Left ventricle myocardium inferior (tissue), 1 donor: ENCODE measurements around the gene PSMG4. TPM values are rescaled to one million over a fixed set of nuclear protein-coding genes. Genes with fewer than 3 reads are reported as not detected.

Experiments used
- DNase-seq: peaks from one replicate; pipeline ENCODE4 v3.0.0-alpha.2; 2020
- H3K27ac ChIP-seq: fragments of 200-600 bp; replicated peaks from 2 replicates; pipeline ENCODE4 v1.8.0; 2021
- H3K27me3 ChIP-seq: fragments of 200-600 bp; 2 replicates; pipeline ENCODE4 v1.8.0; 2021; ENCODE audit warnings: low read depth
- H3K36me3 ChIP-seq: fragments of 200-600 bp; 2 replicates; pipeline ENCODE4 v1.8.0; 2021
- H3K4me1 ChIP-seq: fragments of 200-600 bp; 2 replicates; pipeline ENCODE4 v1.8.0; 2021
- H3K4me3 ChIP-seq: fragments of 200-600 bp; 2 replicates; pipeline ENCODE4 v1.8.0; 2021; ENCODE audit warnings: mild to moderate bottlenecking, moderate library complexity
- H3K9me3 ChIP-seq: fragments of 200-600 bp; replicated peaks from 2 replicates; pipeline ENCODE4 v1.8.0; 2021
- CTCF ChIP-seq: fragments of 200-600 bp; IDR thresholded peaks from 2 replicates; pipeline ENCODE4 v1.8.0; 2021; ENCODE audit warnings: antibody characterized with exemption, mild to moderate bottlenecking, borderline replicate concordance
- intact Hi-C: fragments of 100-400 bp; cut with micrococcal nuclease; formaldehyde crosslinking; loops from one replicate; pipeline ENCODE4 v1.11.0; 2022
- total RNA-seq: library from RNA; stranded (reverse); fragmentation: NEBNext Ultra II Directional; extraction: Animal tissue kit (Norgen Biotek cat#: 25700); gene quantifications from one replicate; pipeline ENCODE4 v1.2.1, GENCODE V29; 2021
- donor health status: DM: no; HTN: yes; CAD: no; lungs with severe emphysema.

Gene PSMG4
- total RNA-seq, 1 donor from 2014 or later: 11.2 TPM

GRCh38 chr6:3280091-3280490 is 21.3 kb downstream of the PSMG4 start:
- DNase-seq: no peak
- TF ChIP-seq CTCF: no peak
- intact Hi-C loops: no loop called here
- Histone ChIP-seq H3K36me3 (peaks cover 5% of the 10 kb centered on the region), H3K27ac (no peak overlapping the region), H3K27me3 (no peaks in the 10 kb centered on the region), H3K4me1 (peaks cover 25% of the 10 kb centered on the region), H3K4me3 (no peak overlapping the region), H3K9me3 (no peaks in the 10 kb centered on the region)

DNA sequence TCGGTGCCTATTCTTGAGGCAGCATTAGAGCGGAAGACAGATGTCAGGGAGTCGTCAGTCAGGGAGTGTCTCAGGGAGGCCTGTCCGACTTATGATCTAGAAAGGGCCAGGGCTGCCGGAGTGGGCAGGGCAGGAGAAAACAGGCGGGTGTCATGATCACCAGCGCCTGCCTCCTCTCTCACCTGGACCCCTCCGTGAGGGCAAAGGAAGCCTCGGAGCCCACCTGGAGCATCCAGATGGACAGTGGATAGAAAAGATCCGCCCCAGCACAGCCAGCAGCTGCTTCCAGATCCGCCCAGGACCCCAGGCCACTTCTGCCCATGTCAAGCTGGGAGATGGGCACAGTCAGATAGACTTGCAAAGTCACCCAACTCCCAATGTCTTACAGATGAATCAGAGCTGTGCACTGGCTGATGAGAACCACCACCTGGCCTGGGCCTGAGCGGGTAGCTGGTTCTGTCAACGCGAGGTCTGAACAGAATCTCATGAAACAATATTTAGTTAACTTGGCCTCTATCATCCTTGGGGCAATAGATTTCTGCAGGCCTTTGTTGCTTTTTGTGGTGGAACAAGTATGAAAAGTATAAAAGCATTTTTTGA is 22.2 kb downstream of the PSMG4 start:
- no peak for DNase-seq
- peaks cover 5% of the 10 kb centered on the region for H3K36me3 ChIP-seq
- intact Hi-C loops: no loop called here
- peaks cover 25% of the 10 kb centered on the region for H3K4me1 ChIP-seq
- peak overlapping the region; percentile 58 for H3K27ac ChIP-seq
- no peaks in the 10 kb centered on the region for H3K9me3 ChIP-seq
- no peak for TF ChIP-seq CTCF
- no peaks in the 10 kb centered on the region for H3K27me3 ChIP-seq
- H3K4me3 ChIP-seq: no peak overlapping the region

- no peak for DNase-seq
- peaks cover 25% of the 10 kb centered on the region for H3K4me1 ChIP-seq
- no peak overlapping the region for H3K4me3 ChIP-seq
- H3K27me3 ChIP-seq: no peaks in the 10 kb centered on the region
- peak overlapping the region; percentile 58 for H3K27ac ChIP-seq
- peaks cover 5% of the 10 kb centered on the region for H3K36me3 ChIP-seq
- no peaks in the 10 kb centered on the region for H3K9me3 ChIP-seq
- no peak for TF ChIP-seq CTCF
- intact Hi-C loops: no loop called here
Observed at GRCh38 chr6:3281631-3282475, 23.1 kb downstream of the PSMG4 start.

- intact Hi-C loops: no loop called here
- Histone ChIP-seq H3K27ac (peak overlapping the region; percentile 58), H3K27me3 (no peaks in the 10 kb centered on the region), H3K36me3 (peaks cover 5% of the 10 kb centered on the region), H3K4me3 (no peak overlapping the region), H3K9me3 (no peaks in the 10 kb centered on the region), H3K4me1 (peaks cover 25% of the 10 kb centered on the region)
- TF ChIP-seq CTCF: no peak
- DNase-seq: no peak
Observed at GRCh38 chr6:3282476-3283236, 23.9 kb downstream of the PSMG4 start.

DNA sequence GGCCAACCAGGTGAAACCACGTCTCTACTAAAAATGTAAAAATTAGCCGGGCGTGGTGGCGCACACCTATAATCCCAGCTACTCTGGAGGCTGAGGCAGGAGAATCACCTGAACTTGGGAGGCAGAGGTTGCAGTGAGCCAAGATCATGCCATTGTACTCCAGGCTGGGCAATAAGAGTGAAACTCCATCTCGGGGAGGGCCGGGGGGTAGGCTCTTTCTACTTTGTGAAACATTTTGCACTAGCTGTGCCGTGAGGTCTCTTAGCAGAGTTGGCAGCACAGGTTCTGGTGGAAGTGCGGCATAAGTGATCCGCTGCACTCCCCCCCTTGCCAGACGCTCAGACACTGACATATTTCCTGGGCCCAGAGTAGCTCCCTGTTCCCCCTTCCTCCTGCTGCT is 24.5 kb downstream of the PSMG4 start:
- Histone ChIP-seq H3K27me3 (no peaks in the 10 kb centered on the region), H3K4me1 (peaks cover 25% of the 10 kb centered on the region), H3K9me3 (no peaks in the 10 kb centered on the region), H3K36me3 (peaks cover 5% of the 10 kb centered on the region), H3K4me3 (no peak overlapping the region), H3K27ac (no peak overlapping the region)
- intact Hi-C loops: no loop called here
- no peak for TF ChIP-seq CTCF
- no peak for DNase-seq
